D721Med (cell line): ENCODE data around the gene C6orf136.

Source experiments
- DNase-seq: peaks from one replicate; pipeline ENCODE4 v3.0.0; 2011; ENCODE audit warnings: low spot score; ENCODE audit not compliant: insufficient read length
- FAIRE-seq: peaks from 2 replicates; lab custom pipeline; 2011; peaks lifted over from hg19 to GRCh38; lab: Jason Lieb, UNC
- CTCF ChIP-seq: IDR thresholded peaks from 2 replicates; pipeline ENCODE4 v1.5.1; 2012; ENCODE audit warnings: mild to moderate bottlenecking, control low read depth; ENCODE audit not compliant: insufficient read depth; ENCODE audit errors: missing control alignments

The C6orf136 gene

GRCh38 chr6:30616811-30617564, 29.9 kb upstream of the C6orf136 start, which contains the start of gene PPP1R10:
PPP1R10 (minus strand) TSS chr6:30617243; CDS start chr6:30609944, 7,299 bp downstream.
- no peak for TF ChIP-seq CTCF
- no peak for DNase-seq
- FAIRE-seq = peak; percentile 58

- no peak for TF ChIP-seq CTCF
- DNase-seq (peak; percentile 32), FAIRE-seq (no peak)
Observed at GRCh38 chr6:30617565-30618269, 29.2 kb upstream of the C6orf136 start, which contains the start of gene MRPS18B. MRPS18B (plus strand) TSS chr6:30617840; CDS start chr6:30617866, 26 bp downstream.

- FAIRE-seq (no peak), DNase-seq (no peak)
- no peak for TF ChIP-seq CTCF
Observed at GRCh38 chr6:30618270-30618797, 28.6 kb upstream of the C6orf136 start.

- TF ChIP-seq CTCF = no peak
- FAIRE-seq (no peak), DNase-seq (no peak)
Observed at GRCh38 chr6:30619561-30619960, 27.4 kb upstream of the C6orf136 start.

GRCh38 chr6:30625511-30625910, 21.4 kb upstream of the C6orf136 start:
- TF ChIP-seq CTCF = no peak
- no peak for FAIRE-seq
- DNase-seq = no peak

- DNase-seq (peak; percentile 82), FAIRE-seq (no peak)
- TF ChIP-seq CTCF = peak; percentile 36
Observed at GRCh38 chr6:30626484-30627366, 20.2 kb upstream of the C6orf136 start, which contains the start of gene ATAT1. ATAT1 (plus strand) TSS chr6:30626874.
